Pancreas (tissue), 10 donors: Measurements from ENCODE around the gene MOV10L1. TPM values are rescaled to one million over a fixed set of nuclear protein-coding genes. Genes with fewer than 3 reads are reported as not detected.

ENCODE experiments used
- ATAC-seq, 4 donors: fragments of 200-7000 bp; cut with Tn5 transposase; one replicate each; pipeline versions ENCODE4 v1.8.0 to v1.9.1; 2020; ENCODE audit warnings: mild to moderate bottlenecking in 4 of 4, moderate library complexity in 4 of 4
- DNase-seq, 6 donors: peaks; one replicate each; pipeline ENCODE4 v3.0.0-alpha.2; 2020
- FAIRE-seq: peaks from 2 replicates; lab custom pipeline; 2012; peaks lifted over from hg19 to GRCh38; lab: Jason Lieb, UNC
- H3K27ac ChIP-seq, 4 donors: fragments of 200-600 bp; sonication (generic); 1 replicate in 3 of 4; 2 replicates in 1 of 4; pipeline versions ENCODE4 v1.5.0 to v1.8.0; 2020
- H3K27me3 ChIP-seq, 4 donors: fragments of 200-600 bp; one replicate each; pipeline ENCODE4 v1.8.0; 2021
- H3K36me3 ChIP-seq, 3 donors: fragments of 200-600 bp; sonication (generic) in 1 of 3; one replicate each; pipeline versions ENCODE4 v1.5.0 to v1.8.0; 2020 to 2021
- H3K4me1 ChIP-seq, 3 donors: fragments of 200-600 bp; one replicate each; pipeline ENCODE4 v1.8.0; 2021
- H3K4me3 ChIP-seq, 4 donors: fragments of 200-600 bp; sonication (generic) in 2 of 4; one replicate each; pipeline versions ENCODE4 v1.5.0 to v1.8.0; 2020 to 2021
- H3K9me3 ChIP-seq, 4 donors: fragments of 200-600 bp; one replicate each; pipeline ENCODE4 v1.8.0; 2021
- CTCF ChIP-seq, 4 donors: fragments of 200-600 bp; sonication (generic) in 3 of 4; IDR thresholded peaks; one replicate each; pipeline versions ENCODE4 v1.5.0 to v1.8.0; 2021; ENCODE audit warnings: antibody characterized with exemption in 4 of 4
- WGBS, 2 donors: extraction: QIAGEN DNeasy Blood & Tissue Kit; methylation state at CpG; one replicate each; pipeline ENCODE4 v1.1.7; 2013; 5-methylcytosine and 5-hydroxymethylcytosine counted together
- intact Hi-C, 3 donors: fragments of 100-400 bp; cut with DNase I; formaldehyde crosslinking; loops; one replicate each; pipeline versions ENCODE4 v1.11.1 to v1.14.2; 2022
- polyA plus RNA-seq, 2 donors: library from polyadenylated mRNA; stranded (reverse); fragments of 200-250 nt; gene quantifications; one replicate each; pipeline ENCODE4 v1.2.3, GENCODE V29; 2013
- total RNA-seq, 6 donors: library from RNA; stranded (reverse); fragmentation: NEBNext Ultra II Directional in 4 of 6; extraction: Animal tissue kit (Norgen Biotek cat#: 25700) in 4 of 6; gene quantifications; one replicate each; pipeline versions ENCODE4 v1.2.1 to v1.2.4, GENCODE V29; 2021 to 2023
- donor health status: healthy with polysubstance abuse.
- donor health status: DM: no; HTN: no; CAD: no; lungs with moderate emphysema.
- donor health status: DM: no; HTN: no; CAD: no.
- donor health status: control.
- donor health status: control.
- donor health status: Bipolar disorder and iron deficiency.
- donor health status: DM: yes; HTN: yes; CAD: no.
- donor health status: DM: no; HTN: no; CAD: no.
- donor health status: DM: no; HTN: no; CAD: no.
- donor health status: DM: yes; HTN: yes; CAD: no.

The MOV10L1 gene
- total and polyA plus RNA-seq, 8 donors = 0.09 to 1.9 (median 0.26) TPM; not detected in 1

- no peaks in the 10 kb centered on the region for H3K4me1 ChIP-seq
- no peaks in the 10 kb centered on the region for H3K27me3 ChIP-seq
- no peaks in the 10 kb centered on the region for H3K36me3 ChIP-seq
- DNase-seq = no peak
- ATAC-seq = no peak
- no peak for TF ChIP-seq CTCF (IDR thresholded peaks at IDR 0.05)
- no peaks in the 10 kb centered on the region for H3K9me3 ChIP-seq
- H3K4me3 ChIP-seq = no peak overlapping the region
- FAIRE-seq = no peak
- H3K27ac ChIP-seq = no peak overlapping the region
- intact Hi-C loops = loop anchor here in 1 of 3 donors (2.0 kb wide), 1 partner anchor 63 kb away; no protein-coding TSS in a partner anchor
- WGBS, 2 donors = 87 to 92% methylated on average over 12 of the region's 12 CpGs
Measured at GRCh38 chr22:50148166-50148500, 58.3 kb downstream of the MOV10L1 start.

- Histone ChIP-seq H3K27me3 (no peaks in the 10 kb centered on the region), H3K36me3 (no peaks in the 10 kb centered on the region), H3K9me3 (no peaks in the 10 kb centered on the region), H3K4me3 (no peak overlapping the region), H3K27ac (no peak overlapping the region), H3K4me1 (no peaks in the 10 kb centered on the region)
- 28 to 36% methylated on average over 21 to 22 of the region's 22 CpGs for WGBS, 2 donors
- peak; percentile 63 to 74 (median 66) for TF ChIP-seq CTCF (IDR thresholded peaks at IDR 0.05)
- ATAC-seq (peak; percentile 79 to 94 (median 89)), FAIRE-seq (no peak), DNase-seq (peak; percentile 47 to 83 (median 72))
- intact Hi-C loops = loop anchor here in 1 of 3 donors (2.0 kb wide), 1 partner anchor 62 kb away; no protein-coding TSS in a partner anchor
Measured at GRCh38 chr22:50148991-50149721, 59.4 kb downstream of the MOV10L1 start.

- FAIRE-seq (no peak), ATAC-seq (no peak), DNase-seq (peak in 1 of 6 donors; percentile 70)
- H3K27me3 ChIP-seq = no peaks in the 10 kb centered on the region
- TF ChIP-seq CTCF (IDR thresholded peaks at IDR 0.05) = no peak
- 80 to 83% methylated on average over 35 of the region's 35 CpGs for WGBS, 2 donors
- no peaks in the 10 kb centered on the region for H3K9me3 ChIP-seq
- H3K36me3 ChIP-seq = no peaks in the 10 kb centered on the region
- intact Hi-C loops = no loop called here
- H3K4me1 ChIP-seq = no peaks in the 10 kb centered on the region
- no peak overlapping the region for H3K4me3 ChIP-seq
- no peak overlapping the region for H3K27ac ChIP-seq
Measured at GRCh38 chr22:50150161-50151129, 60.6 kb downstream of the MOV10L1 start.

GRCh38 chr22:50151571-50152537 is 62.0 kb downstream of the MOV10L1 start:
- no peak for DNase-seq
- Histone ChIP-seq H3K27me3 (no peaks in the 10 kb centered on the region), H3K36me3 (no peaks in the 10 kb centered on the region), H3K9me3 (no peaks in the 10 kb centered on the region), H3K4me1 (no peaks in the 10 kb centered on the region), H3K27ac (no peak overlapping the region), H3K4me3 (no peak overlapping the region)
- TF ChIP-seq CTCF (IDR thresholded peaks at IDR 0.05) = no peak
- no peak for FAIRE-seq
- no peak for ATAC-seq
- 80 to 83% methylated on average over 33 of the region's 33 CpGs for WGBS, 2 donors
- intact Hi-C loops = no loop called here
